ENCODE data around the gene FARP1.
A peak's percentile ranks its signal among the peaks of the same experiment; 100 is the strongest.

Gene FARP1

GRCh38 chr13:98347756-98348155 is 204.9 kb downstream of the FARP1 start:
- no peak overlapping the region for H3K9ac ChIP-seq
- no peaks in the 10 kb centered on the region for H3K36me3 ChIP-seq (ENCODE audit: control insufficient read depth, insufficient read depth, low read length)
- no peak overlapping the region for H2AFZ ChIP-seq
- no peak for TF ChIP-seq CTCF (IDR thresholded peaks at IDR 0.05)
- H3K4me2 ChIP-seq (ENCODE audit: low read length): no peak overlapping the region
- H3K27me3 ChIP-seq (ENCODE audit: control insufficient read depth, insufficient read depth, low read length): no peaks in the 10 kb centered on the region
- H3K79me2 ChIP-seq: no peaks in the 10 kb centered on the region
- no peak overlapping the region for H3K27ac ChIP-seq
- no peaks in the 10 kb centered on the region for H3K9me3 ChIP-seq (ENCODE audit: control insufficient read depth, low read length)
- no peaks in the 10 kb centered on the region for H3K4me1 ChIP-seq
- H3K4me3 ChIP-seq (ENCODE audit: low read depth, low read length): no peak overlapping the region

- H3K9ac ChIP-seq: no peak overlapping the region
- no peak for TF ChIP-seq CTCF (IDR thresholded peaks at IDR 0.05)
Observed at GRCh38 chr13:98348466-98349200, 205.7 kb downstream of the FARP1 start.

GRCh38 chr13:98349731-98350305 is 206.9 kb downstream of the FARP1 start:
- H3K27ac ChIP-seq: no peak overlapping the region
- H3K4me1 ChIP-seq: no peaks in the 10 kb centered on the region
- H3K4me2 ChIP-seq (ENCODE audit: low read length): no peak overlapping the region
- H3K79me2 ChIP-seq: no peaks in the 10 kb centered on the region
- H3K36me3 ChIP-seq (ENCODE audit: control insufficient read depth, insufficient read depth, low read length): no peaks in the 10 kb centered on the region
- no peaks in the 10 kb centered on the region for H3K9me3 ChIP-seq (ENCODE audit: control insufficient read depth, low read length)
- peak; percentile 32 for TF ChIP-seq CTCF (IDR thresholded peaks at IDR 0.05)
- no peaks in the 10 kb centered on the region for H3K27me3 ChIP-seq (ENCODE audit: control insufficient read depth, insufficient read depth, low read length)
- no peak overlapping the region for H3K9ac ChIP-seq
- H2AFZ ChIP-seq: no peak overlapping the region
- H3K4me3 ChIP-seq (ENCODE audit: low read depth, low read length): no peak overlapping the region

More at GRCh38 chr13:98348466-98349200, 205.7 kb downstream of the FARP1 start:
- Histone ChIP-seq H2AFZ (no peak overlapping the region), H3K4me1 (no peaks in the 10 kb centered on the region), H3K79me2 (no peaks in the 10 kb centered on the region), H3K9me3 (ENCODE audit: control insufficient read depth, low read length) (no peaks in the 10 kb centered on the region), H3K4me3 (ENCODE audit: low read depth, low read length) (no peak overlapping the region), H3K4me2 (ENCODE audit: low read length) (no peak overlapping the region), H3K36me3 (ENCODE audit: control insufficient read depth, insufficient read depth, low read length) (no peaks in the 10 kb centered on the region), H3K27ac (no peak overlapping the region), H3K27me3 (ENCODE audit: control insufficient read depth, insufficient read depth, low read length) (no peaks in the 10 kb centered on the region)

- Histone ChIP-seq H2AFZ (no peak overlapping the region), H3K4me2 (ENCODE audit: low read length) (no peak overlapping the region), H3K27me3 (ENCODE audit: control insufficient read depth, insufficient read depth, low read length) (no peaks in the 10 kb centered on the region), H3K79me2 (no peaks in the 10 kb centered on the region), H3K4me3 (ENCODE audit: low read depth, low read length) (no peak overlapping the region), H3K9ac (no peak overlapping the region), H3K27ac (no peak overlapping the region), H3K4me1 (no peaks in the 10 kb centered on the region), H3K36me3 (ENCODE audit: control insufficient read depth, insufficient read depth, low read length) (no peaks in the 10 kb centered on the region), H3K9me3 (ENCODE audit: control insufficient read depth, low read length) (no peaks in the 10 kb centered on the region)
- TF ChIP-seq CTCF (IDR thresholded peaks at IDR 0.05): no peak
Observed at GRCh38 chr13:98350746-98351330, 207.9 kb downstream of the FARP1 start.

Data from parathyroid adenoma (tissue), 2 donors.